Measurements from ENCODE around the gene PLOD3.

PLOD3 gene

DNA sequence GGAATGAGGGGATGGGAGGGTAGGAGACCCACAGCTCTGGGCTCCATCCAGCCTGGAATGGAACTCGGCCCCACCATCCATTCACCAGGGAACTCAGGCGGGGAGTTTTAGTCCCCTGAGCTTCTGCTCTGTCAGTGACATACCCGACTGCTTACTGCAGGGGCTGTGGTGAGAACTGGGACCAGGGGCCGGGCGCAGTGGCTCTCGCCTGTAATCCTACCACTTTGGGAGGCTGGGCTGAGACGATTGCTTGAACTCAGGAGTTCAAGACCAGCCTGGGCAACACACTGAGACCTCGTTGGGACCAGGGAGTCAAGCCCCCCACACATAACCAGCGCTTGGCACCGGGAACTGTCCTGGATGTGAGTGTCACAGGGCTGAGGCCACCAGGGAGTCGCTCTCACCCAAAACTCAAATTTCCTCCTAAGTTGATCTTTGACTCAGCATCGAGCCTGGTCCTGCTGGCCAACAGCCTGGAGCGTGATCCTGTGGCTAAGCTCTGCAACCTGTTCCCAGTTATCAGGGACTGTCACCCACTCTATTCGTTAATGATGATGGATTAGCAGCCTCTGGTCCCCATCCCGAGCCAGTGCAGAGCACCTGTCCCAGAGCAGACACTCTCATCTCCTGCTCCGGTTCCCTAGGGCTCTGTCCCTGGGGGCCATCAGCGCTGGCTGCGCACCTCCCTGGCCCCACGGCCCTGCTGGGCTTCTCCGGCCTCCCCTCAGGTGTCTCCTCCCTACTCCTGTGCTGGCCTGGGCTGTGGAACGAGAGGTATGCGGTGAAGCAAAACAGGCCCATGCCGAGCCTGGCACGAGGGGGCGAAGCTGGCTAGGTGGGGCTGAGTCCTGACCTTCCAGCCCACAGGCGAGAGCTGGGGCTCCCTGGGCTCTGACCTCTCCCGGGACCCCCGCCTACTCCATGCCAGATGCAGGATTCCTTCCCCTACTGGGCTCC lies 21.1 kb upstream of the PLOD3 start:
- DNase-seq (ENCODE audit: insufficient read length, low spot score) (no peak), FAIRE-seq (no peak)
- TF ChIP-seq POLR2A (IDR thresholded peaks at IDR 0.05; ENCODE audit: low read depth, low read length) (no peak), POU2F2 (IDR thresholded peaks at IDR 0.05; ENCODE audit: low read depth, low read length) (no peak), PAX5 (IDR thresholded peaks at IDR 0.05; ENCODE audit: insufficient read depth, low read length, severe bottlenecking) (no peak), POLR2AphosphoS5 (IDR thresholded peaks at IDR 0.05; ENCODE audit: low read depth, low read length) (no peak), TAF1 (IDR thresholded peaks at IDR 0.05; ENCODE audit: low read depth, low read length) (no peak), SPI1 (IDR thresholded peaks at IDR 0.05; ENCODE audit: low read depth, low read length) (no peak)

GRCh38 chr7:101237206-101238067 lies 20.1 kb upstream of the PLOD3 start, which contains the start of gene CLDN15:
Gene CLDN15, minus strand, starts transcription at chr7:101237802. Its CDS starts 221 bp downstream, at chr7:101237581.
- no peak for TF ChIP-seq PAX5 (IDR thresholded peaks at IDR 0.05; ENCODE audit: insufficient read depth, low read length, severe bottlenecking)
- TF ChIP-seq TAF1 (IDR thresholded peaks at IDR 0.05; ENCODE audit: low read depth, low read length): no peak
- no peak for TF ChIP-seq POLR2A (IDR thresholded peaks at IDR 0.05; ENCODE audit: low read depth, low read length)
- TF ChIP-seq POU2F2 (IDR thresholded peaks at IDR 0.05; ENCODE audit: low read depth, low read length): no peak
- TF ChIP-seq SPI1 (IDR thresholded peaks at IDR 0.05; ENCODE audit: low read depth, low read length): no peak
- TF ChIP-seq POLR2AphosphoS5 (IDR thresholded peaks at IDR 0.05; ENCODE audit: low read depth, low read length): no peak
- no peak for FAIRE-seq
- DNase-seq (ENCODE audit: insufficient read length, low spot score): no peak

DNA sequence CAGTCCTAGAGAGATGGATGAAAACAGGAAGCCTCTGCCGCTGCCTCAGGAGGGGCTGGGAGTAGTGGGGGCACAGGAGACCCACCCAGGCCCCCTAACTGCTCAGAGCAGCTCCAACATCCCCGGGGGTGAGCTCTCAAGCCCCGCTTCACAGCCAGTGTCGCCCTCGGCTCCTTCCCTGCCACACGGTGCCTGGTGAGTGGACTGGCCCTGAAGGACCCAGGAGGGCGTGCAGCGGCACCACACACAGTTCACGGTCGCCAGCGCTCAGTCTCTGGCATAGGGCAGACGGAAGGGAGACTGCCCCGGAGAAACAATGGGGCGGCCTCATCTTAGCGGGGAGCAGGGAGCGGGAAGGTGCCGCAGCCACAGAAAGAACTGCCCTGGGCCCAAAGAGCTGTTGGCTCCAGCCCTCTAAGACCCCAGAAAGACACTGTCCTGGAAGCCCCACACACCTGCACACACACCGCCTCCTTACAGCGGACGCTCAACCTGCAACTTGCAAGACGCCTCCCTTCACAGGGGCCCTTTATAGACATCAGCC lies 19.0 kb upstream of the PLOD3 start:
- no peak for FAIRE-seq
- TF ChIP-seq POLR2A (IDR thresholded peaks at IDR 0.05; ENCODE audit: low read depth, low read length) (no peak), POU2F2 (IDR thresholded peaks at IDR 0.05; ENCODE audit: low read depth, low read length) (no peak), SPI1 (IDR thresholded peaks at IDR 0.05; ENCODE audit: low read depth, low read length) (no peak), POLR2AphosphoS5 (IDR thresholded peaks at IDR 0.05; ENCODE audit: low read depth, low read length) (no peak), PAX5 (IDR thresholded peaks at IDR 0.05; ENCODE audit: insufficient read depth, low read length, severe bottlenecking) (no peak), TAF1 (IDR thresholded peaks at IDR 0.05; ENCODE audit: low read depth, low read length) (no peak)
- DNase-seq (ENCODE audit: insufficient read length, low spot score): no peak

- TF ChIP-seq POU2F2 (IDR thresholded peaks at IDR 0.05; ENCODE audit: low read depth, low read length) (no peak), PAX5 (IDR thresholded peaks at IDR 0.05; ENCODE audit: insufficient read depth, low read length, severe bottlenecking) (no peak), POLR2A (IDR thresholded peaks at IDR 0.05; ENCODE audit: low read depth, low read length) (no peak), SPI1 (IDR thresholded peaks at IDR 0.05; ENCODE audit: low read depth, low read length) (no peak), POLR2AphosphoS5 (IDR thresholded peaks at IDR 0.05; ENCODE audit: low read depth, low read length) (no peak), TAF1 (IDR thresholded peaks at IDR 0.05; ENCODE audit: low read depth, low read length) (no peak)
Observed at GRCh38 chr7:101235522-101235921, 18.1 kb upstream of the PLOD3 start.

DNA sequence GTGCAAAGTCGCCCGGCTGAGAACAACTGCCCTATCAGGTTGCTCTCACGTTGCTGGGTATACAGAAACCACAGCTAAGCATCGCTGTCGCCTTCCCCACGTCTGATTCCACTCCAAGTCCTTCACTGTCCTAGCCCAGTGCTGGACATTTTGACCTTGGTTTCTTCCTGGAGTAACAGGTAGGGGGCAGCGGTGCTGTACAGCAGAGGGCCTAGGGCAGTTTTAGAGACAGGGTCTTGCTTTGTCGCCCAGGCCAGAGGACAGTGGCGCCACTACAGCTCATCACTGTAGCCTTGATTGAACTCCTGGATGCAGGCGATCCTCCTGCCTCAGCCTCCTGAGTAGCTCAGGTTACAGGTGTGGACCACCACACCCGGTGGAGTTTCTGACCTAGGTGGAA lies 17.7 kb upstream of the PLOD3 start:
- TF ChIP-seq PAX5 (IDR thresholded peaks at IDR 0.05; ENCODE audit: insufficient read depth, low read length, severe bottlenecking) (no peak), TAF1 (IDR thresholded peaks at IDR 0.05; ENCODE audit: low read depth, low read length) (no peak), SPI1 (IDR thresholded peaks at IDR 0.05; ENCODE audit: low read depth, low read length) (no peak), POLR2AphosphoS5 (IDR thresholded peaks at IDR 0.05; ENCODE audit: low read depth, low read length) (no peak), POLR2A (IDR thresholded peaks at IDR 0.05; ENCODE audit: low read depth, low read length) (no peak), POU2F2 (IDR thresholded peaks at IDR 0.05; ENCODE audit: low read depth, low read length) (no peak)
- FAIRE-seq (no peak), DNase-seq (ENCODE audit: insufficient read length, low spot score) (no peak)

More at GRCh38 chr7:101235522-101235921, 18.1 kb upstream of the PLOD3 start:
- DNase-seq (ENCODE audit: insufficient read length, low spot score) (no peak), FAIRE-seq (no peak)

DNA sequence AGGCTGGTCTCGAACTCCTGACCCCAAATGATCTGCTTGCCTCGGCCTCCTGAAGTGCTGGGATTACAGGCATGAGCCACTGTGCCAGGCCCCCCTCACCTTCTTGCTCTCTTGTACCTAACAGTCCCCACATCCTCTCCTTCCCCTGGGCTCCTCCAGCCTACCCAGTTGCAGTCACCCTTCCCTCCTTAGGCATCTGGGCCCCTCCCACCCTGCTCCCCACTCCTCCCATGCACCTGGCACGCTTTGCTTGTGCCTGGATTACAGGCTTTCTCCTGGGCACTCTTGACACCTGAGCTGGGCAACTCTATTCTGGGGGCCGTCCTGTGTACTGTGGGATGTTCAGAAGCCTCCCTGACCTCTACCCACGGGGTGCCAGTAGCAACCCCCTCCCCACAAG lies 17.3 kb upstream of the PLOD3 start:
- DNase-seq (ENCODE audit: insufficient read length, low spot score) (no peak), FAIRE-seq (no peak)
- TF ChIP-seq POLR2A (IDR thresholded peaks at IDR 0.05; ENCODE audit: low read depth, low read length): no peak
- no peak for TF ChIP-seq POLR2AphosphoS5 (IDR thresholded peaks at IDR 0.05; ENCODE audit: low read depth, low read length)
- TF ChIP-seq TAF1 (IDR thresholded peaks at IDR 0.05; ENCODE audit: low read depth, low read length): no peak
- no peak for TF ChIP-seq SPI1 (IDR thresholded peaks at IDR 0.05; ENCODE audit: low read depth, low read length)
- no peak for TF ChIP-seq PAX5 (IDR thresholded peaks at IDR 0.05; ENCODE audit: insufficient read depth, low read length, severe bottlenecking)
- no peak for TF ChIP-seq POU2F2 (IDR thresholded peaks at IDR 0.05; ENCODE audit: low read depth, low read length)

- DNase-seq (ENCODE audit: insufficient read length, low spot score) (no peak), FAIRE-seq (no peak)
- TF ChIP-seq POLR2AphosphoS5 (IDR thresholded peaks at IDR 0.05; ENCODE audit: low read depth, low read length) (no peak), PAX5 (IDR thresholded peaks at IDR 0.05; ENCODE audit: insufficient read depth, low read length, severe bottlenecking) (no peak), TAF1 (IDR thresholded peaks at IDR 0.05; ENCODE audit: low read depth, low read length) (no peak), SPI1 (IDR thresholded peaks at IDR 0.05; ENCODE audit: low read depth, low read length) (no peak), POLR2A (IDR thresholded peaks at IDR 0.05; ENCODE audit: low read depth, low read length) (no peak), POU2F2 (IDR thresholded peaks at IDR 0.05; ENCODE audit: low read depth, low read length) (no peak)
Observed at GRCh38 chr7:101233907-101234547, 16.6 kb upstream of the PLOD3 start.

- no peak for DNase-seq (ENCODE audit: insufficient read length, low spot score)
- FAIRE-seq: no peak
- TF ChIP-seq TAF1 (IDR thresholded peaks at IDR 0.05; ENCODE audit: low read depth, low read length) (no peak), POLR2AphosphoS5 (IDR thresholded peaks at IDR 0.05; ENCODE audit: low read depth, low read length) (no peak), POLR2A (IDR thresholded peaks at IDR 0.05; ENCODE audit: low read depth, low read length) (no peak)
Observed at GRCh38 chr7:101232141-101232850, 14.9 kb upstream of the PLOD3 start.

All from GM12891 (cell line).